ENCODE measurements around the gene ATF7. TPM values are rescaled to one million over a fixed set of nuclear protein-coding genes. Genes with fewer than 3 reads are reported as not detected.

The ATF7 gene
- total and polyA plus RNA-seq, 2 of the 13 experiments (the other 11 are each of a cell fraction or from before 2014, with no cell fraction given): 9.6 to 16.2 TPM

DNA sequence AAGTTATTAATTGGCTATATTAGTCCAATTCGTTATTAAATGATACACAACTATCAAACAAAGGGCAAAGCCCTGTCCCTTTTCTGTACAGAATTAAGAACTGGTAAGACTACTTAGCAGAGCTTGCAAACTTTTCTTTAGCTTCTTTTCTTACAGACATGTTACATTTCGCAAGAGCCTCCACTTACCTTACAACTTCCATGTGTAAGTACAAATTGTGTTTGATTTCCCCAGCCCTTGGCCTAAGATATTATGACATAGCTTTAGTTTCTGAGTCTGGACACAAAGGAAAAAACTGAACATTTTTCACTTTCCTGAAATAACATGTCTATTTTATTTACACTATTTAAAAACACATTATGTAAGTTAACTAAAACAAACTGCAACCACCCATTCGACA is 1.7 kb downstream of the ATF7 start (continued):
- TF ChIP-seq PRDM15 (CRISPR knock-in tag; IDR thresholded peaks at IDR 0.05) (no peak), ARID4A (CRISPR knock-in tag; IDR thresholded peaks at IDR 0.05; ENCODE audit: borderline replicate concordance) (0 out of 2 replicates have a peak, but pooled peaks have one; percentile 28), ZBTB38 (CRISPR knock-in tag; IDR thresholded peaks at IDR 0.05) (no peak), DZIP1 (CRISPR knock-in tag; IDR thresholded peaks at IDR 0.05) (no peak), CREB1 (IDR thresholded peaks at IDR 0.05) (no peak), CREB1 (CRISPR knock-in tag; IDR thresholded peaks at IDR 0.05) (0 out of 2 replicates have a peak, but pooled peaks have one; percentile 27), DMAP1 (CRISPR knock-in tag; IDR thresholded peaks at IDR 0.05) (no peak), ZNF563 (CRISPR knock-in tag; IDR thresholded peaks at IDR 0.05) (no peak), NFIC (IDR thresholded peaks at IDR 0.05; ENCODE audit: low read length) (no peak), RELA (CRISPR knock-in tag; IDR thresholded peaks at IDR 0.05) (no peak), CEBPB (IDR thresholded peaks at IDR 0.05; ENCODE audit: borderline replicate concordance, low read depth, low read length) (peak; percentile 69; the same call in 1 of the 2 replicates), ATF2 (CRISPR knock-in tag; IDR thresholded peaks at IDR 0.05) (no peak), AKAP8 (CRISPR knock-in tag; IDR thresholded peaks at IDR 0.05) (no peak), ZNF558 (CRISPR knock-in tag; IDR thresholded peaks at IDR 0.05; ENCODE audit: borderline replicate concordance) (no peak), ZNF251 (CRISPR knock-in tag; IDR thresholded peaks at IDR 0.05) (no peak), CEBPG (CRISPR knock-in tag; IDR thresholded peaks at IDR 0.05) (peak; percentile 57; the same call in 1 of the 2 replicates), TP53 (CRISPR knock-in tag; conservative IDR thresholded peaks at IDR 0.05) (no peak), ZNF790 (CRISPR knock-in tag; IDR thresholded peaks at IDR 0.05; ENCODE audit: borderline replicate concordance) (no peak), MEIS2 (CRISPR knock-in tag; IDR thresholded peaks at IDR 0.05) (no peak)

Measured in HepG2 (cell line).